NCI-H2081 treated with DMSO at 0.1 percent for 48 hours (cell line): Measurements from ENCODE around the gene LPAR5.
A peak's percentile ranks its signal among the peaks of the same experiment; 100 is the strongest.

Experiments
- DNase-seq: peaks from one replicate; lab custom pipeline; 2025; lab: John Stamatoyannopoulos, UW

The LPAR5 gene

GRCh38 chr12:6635856-6636531, at the start of gene LPAR5:
TSS of gene LPAR5 (minus strand) at chr12:6635959. CDS start at chr12:6621248, 14,711 bp downstream.
- no peak for DNase-seq

GRCh38 chr12:6684609-6685008, 48.9 kb upstream of the LPAR5 start:
- DNase-seq = peak; percentile 32

GRCh38 chr12:6676962-6677361, 41.2 kb upstream of the LPAR5 start:
- DNase-seq = no peak

- no peak for DNase-seq
Measured at GRCh38 chr12:6672143-6672542, 36.4 kb upstream of the LPAR5 start.

GRCh38 chr12:6667559-6668210, 31.9 kb upstream of the LPAR5 start:
- DNase-seq = no peak

- no peak for DNase-seq
Measured at GRCh38 chr12:6666211-6666610, 30.5 kb upstream of the LPAR5 start.

- no peak for DNase-seq
Measured at GRCh38 chr12:6664902-6665301, 29.1 kb upstream of the LPAR5 start.

- peak; percentile 98 for DNase-seq
Measured at GRCh38 chr12:6662906-6663742, 27.4 kb upstream of the LPAR5 start, which contains the start of gene ING4. TSS of gene ING4 (minus strand) at chr12:6663119. CDS start at chr12:6663101, 18 bp downstream.

GRCh38 chr12:6662602-6662905, 26.8 kb upstream of the LPAR5 start:
- DNase-seq = no peak

GRCh38 chr12:6653987-6654386, 18.2 kb upstream of the LPAR5 start:
- no peak for DNase-seq

- no peak for DNase-seq
Measured at GRCh38 chr12:6653342-6653741, 17.6 kb upstream of the LPAR5 start.

- no peak for DNase-seq
Measured at GRCh38 chr12:6652391-6652790, 16.6 kb upstream of the LPAR5 start.

- no peak for DNase-seq
Measured at GRCh38 chr12:6650832-6651231, 15.1 kb upstream of the LPAR5 start.

GRCh38 chr12:6647083-6647604, 11.4 kb upstream of the LPAR5 start, which contains the start of gene ACRBP:
TSS of gene ACRBP (minus strand) at chr12:6647432. CDS start at chr12:6647366, 66 bp downstream.
- no peak for DNase-seq

- DNase-seq = no peak
Measured at GRCh38 chr12:6646276-6647082, 10.7 kb upstream of the LPAR5 start.

- no peak for DNase-seq
Measured at GRCh38 chr12:6644903-6645302, 9.1 kb upstream of the LPAR5 start.

- no peak for DNase-seq
Measured at GRCh38 chr12:6644257-6644596, 8.5 kb upstream of the LPAR5 start.

- no peak for DNase-seq
Measured at GRCh38 chr12:6643569-6644256, 8.0 kb upstream of the LPAR5 start.

- DNase-seq = no peak
Measured at GRCh38 chr12:6641131-6641530, 5.4 kb upstream of the LPAR5 start.

- DNase-seq = no peak
Measured at GRCh38 chr12:6640497-6640896, 4.7 kb upstream of the LPAR5 start.

- DNase-seq = no peak
Measured at GRCh38 chr12:6639151-6639801, 3.5 kb upstream of the LPAR5 start.
